ENCODE results near the gene HOXD8. TPM values are rescaled to one million over a fixed set of nuclear protein-coding genes. Genes with fewer than 3 reads are reported as not detected.

Gene HOXD8
- total RNA-seq, 1 donor, result 3.3 TPM

GRCh38 chr2:176096986-176097819, 32.3 kb upstream of the HOXD8 start:
- Histone ChIP-seq H3K79me2 (ENCODE audit: insufficient read depth, low read length) (no peaks in the 10 kb centered on the region), H3K36me3 (ENCODE audit: insufficient read depth, low read length) (no peaks in the 10 kb centered on the region), H2AFZ (ENCODE audit: low read length) (peak overlapping the region; percentile 83), H3K4me1 (ENCODE audit: insufficient read depth, low read length) (peaks cover 9% of the 10 kb centered on the region), H3K27me3 (ENCODE audit: insufficient read depth, low read length) (peaks cover 97% of the 10 kb centered on the region), H4K20me1 (ENCODE audit: insufficient read depth, low read length) (peaks cover 3% of the 10 kb centered on the region), H3K4me2 (ENCODE audit: insufficient read depth, low read length) (peak overlapping the region; percentile 88), H3K9me3 (ENCODE audit: low read depth, low read length) (no peaks in the 10 kb centered on the region), H3K4me3 (ENCODE audit: insufficient read depth, low read length) (peak overlapping the region; percentile 65), H3K27ac (ENCODE audit: low read depth, low read length) (no peak overlapping the region)
- peak; percentile 83 for TF ChIP-seq CTCF (IDR thresholded peaks at IDR 0.05; ENCODE audit: extremely low read depth, low read depth, low read length)
- peak; percentile 98 for DNase-seq (ENCODE audit: insufficient read length, low spot score, missing footprints)

- no peak overlapping the region for H3K27ac ChIP-seq (ENCODE audit: low read depth, low read length)
- H3K79me2 ChIP-seq (ENCODE audit: insufficient read depth, low read length), result no peaks in the 10 kb centered on the region
- H3K27me3 ChIP-seq (ENCODE audit: insufficient read depth, low read length), result peaks cover 99% of the 10 kb centered on the region
- TF ChIP-seq CTCF (IDR thresholded peaks at IDR 0.05; ENCODE audit: extremely low read depth, low read depth, low read length), result no peak
- peak overlapping the region; percentile 88 for H3K4me2 ChIP-seq (ENCODE audit: insufficient read depth, low read length)
- H4K20me1 ChIP-seq (ENCODE audit: insufficient read depth, low read length), result peaks cover 3% of the 10 kb centered on the region
- H3K36me3 ChIP-seq (ENCODE audit: insufficient read depth, low read length), result no peaks in the 10 kb centered on the region
- peak overlapping the region; percentile 65 for H3K4me3 ChIP-seq (ENCODE audit: insufficient read depth, low read length)
- peak overlapping the region; percentile 83 for H2AFZ ChIP-seq (ENCODE audit: low read length)
- DNase-seq (ENCODE audit: insufficient read length, low spot score, missing footprints), result no peak
- H3K9me3 ChIP-seq (ENCODE audit: low read depth, low read length), result no peaks in the 10 kb centered on the region
- H3K4me1 ChIP-seq (ENCODE audit: insufficient read depth, low read length), result peaks cover 9% of the 10 kb centered on the region
These were observed 31.6 kb upstream of the HOXD8 start for GRCh38 chr2:176097820-176098365.

GRCh38 chr2:176098366-176099158, 30.9 kb upstream of the HOXD8 start:
- no peak for TF ChIP-seq CTCF (IDR thresholded peaks at IDR 0.05; ENCODE audit: extremely low read depth, low read depth, low read length)
- H3K4me3 ChIP-seq (ENCODE audit: insufficient read depth, low read length), result no peak overlapping the region
- no peak overlapping the region for H3K4me2 ChIP-seq (ENCODE audit: insufficient read depth, low read length)
- no peaks in the 10 kb centered on the region for H3K79me2 ChIP-seq (ENCODE audit: insufficient read depth, low read length)
- no peak overlapping the region for H3K27ac ChIP-seq (ENCODE audit: low read depth, low read length)
- H4K20me1 ChIP-seq (ENCODE audit: insufficient read depth, low read length), result peaks cover 3% of the 10 kb centered on the region
- H2AFZ ChIP-seq (ENCODE audit: low read length), result no peak overlapping the region
- no peaks in the 10 kb centered on the region for H3K36me3 ChIP-seq (ENCODE audit: insufficient read depth, low read length)
- peaks cover 99% of the 10 kb centered on the region for H3K27me3 ChIP-seq (ENCODE audit: insufficient read depth, low read length)
- peaks cover 9% of the 10 kb centered on the region for H3K4me1 ChIP-seq (ENCODE audit: insufficient read depth, low read length)
- H3K9me3 ChIP-seq (ENCODE audit: low read depth, low read length), result no peaks in the 10 kb centered on the region
- DNase-seq (ENCODE audit: insufficient read length, low spot score, missing footprints), result no peak
